Ishikawa (cell line): Measurements from ENCODE around the gene CAMTA1.

ENCODE experiments used
- EGR1 ChIP-seq: IDR thresholded peaks from 2 replicates; pipeline ENCODE4 v1.6.1; 2012
- EP300 ChIP-seq: IDR thresholded peaks from 2 replicates; pipeline ENCODE4 v1.6.1; 2012; ENCODE audit warnings: borderline replicate concordance
- FOXM1 ChIP-seq: IDR thresholded peaks from 2 replicates; pipeline ENCODE4 v1.6.1; 2012; ENCODE audit warnings: low read depth, borderline replicate concordance
- TAF1 ChIP-seq: IDR thresholded peaks from 2 replicates; pipeline ENCODE4 v1.6.1; 2012; ENCODE audit warnings: low read depth, mild to moderate bottlenecking
- TF ChIP-seq, protein P1 (sequence below): IDR thresholded peaks from 2 replicates; pipeline ENCODE4 v1.6.1; 2012

DNA sequence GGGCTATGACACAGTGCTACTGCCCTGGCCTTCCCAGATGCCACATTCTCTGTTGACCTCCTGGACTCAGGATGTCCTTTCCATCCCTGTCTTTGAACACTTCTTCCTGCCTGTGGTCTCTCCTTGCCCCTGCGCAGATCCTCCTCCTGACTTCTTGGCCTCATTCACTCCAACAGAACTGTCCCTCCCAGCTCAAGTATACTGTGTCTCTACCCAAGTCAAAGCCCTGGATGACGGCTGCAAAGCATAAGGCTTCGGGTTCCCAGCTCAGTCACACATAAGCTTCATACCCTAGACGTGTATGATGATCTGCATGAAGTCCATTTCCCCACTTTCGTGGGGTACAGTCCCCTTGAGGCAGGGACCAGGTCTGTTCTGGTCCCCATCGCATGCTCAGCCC, 657.7 kb downstream of the CAMTA1 start:
- TF ChIP-seq, protein P1, sequence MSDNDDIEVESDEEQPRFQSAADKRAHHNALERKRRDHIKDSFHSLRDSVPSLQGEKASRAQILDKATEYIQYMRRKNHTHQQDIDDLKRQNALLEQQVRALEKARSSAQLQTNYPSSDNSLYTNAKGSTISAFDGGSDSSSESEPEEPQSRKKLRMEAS = no peak
- TF ChIP-seq EGR1 (no peak), EP300 (no peak), FOXM1 (no peak), TAF1 (no peak)
